ENCODE results near the gene EFCAB12.

GRCh38 chr3:129439817-129440617 lies 11.6 kb upstream of the EFCAB12 start, which contains the start of the genes IFT122 and MBD4:
- TF ChIP-seq EZH2 (IDR thresholded peaks at IDR 0.05; ENCODE audit: borderline replicate concordance) (no peak), CTCF (IDR thresholded peaks at IDR 0.05; ENCODE audit: poor library complexity) (no peak)
